ENCODE results near the gene CAMK2D.

The CAMK2D gene

DNA sequence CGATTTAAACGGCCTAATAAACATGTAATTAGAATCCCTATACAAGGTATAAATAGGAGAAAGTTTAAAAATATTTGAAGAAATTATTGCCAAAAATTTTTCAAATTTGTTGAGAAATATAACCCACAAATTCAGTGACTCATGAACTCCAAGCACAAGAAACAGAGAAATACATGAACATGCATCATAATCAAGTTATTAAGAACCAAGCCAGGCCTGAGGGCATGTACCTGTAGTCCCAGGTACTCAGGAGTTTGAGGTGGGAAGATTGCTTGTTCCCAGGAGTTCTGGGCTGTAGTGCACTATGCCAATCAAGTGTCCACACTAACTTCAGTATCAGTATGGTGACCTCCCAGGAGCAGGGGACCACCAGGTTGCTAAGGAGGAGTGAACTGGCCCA lies 341.9 kb downstream of the CAMK2D start:
- peak; percentile 54 for DNase-seq (ENCODE audit: low read depth)
- H3K4me3 ChIP-seq (ENCODE audit: low read length) = no peak overlapping the region
- TF ChIP-seq, protein P1, sequence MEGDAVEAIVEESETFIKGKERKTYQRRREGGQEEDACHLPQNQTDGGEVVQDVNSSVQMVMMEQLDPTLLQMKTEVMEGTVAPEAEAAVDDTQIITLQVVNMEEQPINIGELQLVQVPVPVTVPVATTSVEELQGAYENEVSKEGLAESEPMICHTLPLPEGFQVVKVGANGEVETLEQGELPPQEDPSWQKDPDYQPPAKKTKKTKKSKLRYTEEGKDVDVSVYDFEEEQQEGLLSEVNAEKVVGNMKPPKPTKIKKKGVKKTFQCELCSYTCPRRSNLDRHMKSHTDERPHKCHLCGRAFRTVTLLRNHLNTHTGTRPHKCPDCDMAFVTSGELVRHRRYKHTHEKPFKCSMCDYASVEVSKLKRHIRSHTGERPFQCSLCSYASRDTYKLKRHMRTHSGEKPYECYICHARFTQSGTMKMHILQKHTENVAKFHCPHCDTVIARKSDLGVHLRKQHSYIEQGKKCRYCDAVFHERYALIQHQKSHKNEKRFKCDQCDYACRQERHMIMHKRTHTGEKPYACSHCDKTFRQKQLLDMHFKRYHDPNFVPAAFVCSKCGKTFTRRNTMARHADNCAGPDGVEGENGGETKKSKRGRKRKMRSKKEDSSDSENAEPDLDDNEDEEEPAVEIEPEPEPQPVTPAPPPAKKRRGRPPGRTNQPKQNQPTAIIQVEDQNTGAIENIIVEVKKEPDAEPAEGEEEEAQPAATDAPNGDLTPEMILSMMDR (IDR thresholded peaks at IDR 0.05; ENCODE audit: insufficient read depth, low read depth, low read length, missing control alignments) = no peak

DNA sequence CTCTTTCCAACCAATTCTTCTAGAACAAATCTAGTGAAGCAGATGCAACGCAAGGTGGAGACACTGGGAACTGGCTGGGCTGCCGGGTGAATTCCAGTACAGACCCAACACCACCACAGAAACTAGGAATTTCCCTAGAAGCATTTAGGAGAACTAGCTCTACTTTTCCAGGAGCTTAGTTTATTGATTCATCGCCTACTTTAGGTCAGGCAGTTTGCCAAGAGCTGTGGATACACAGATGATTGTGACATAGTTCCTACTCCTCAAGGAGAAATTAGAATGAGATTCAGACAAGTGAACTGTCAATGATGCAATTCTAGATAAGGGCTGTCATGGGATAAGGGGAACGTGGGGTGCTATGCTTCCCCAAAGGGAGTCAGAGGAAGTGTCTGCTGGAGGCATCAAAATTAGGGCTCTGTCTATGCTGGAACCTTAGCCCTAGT lies 350.0 kb downstream of the CAMK2D start:
- DNase-seq (ENCODE audit: low read depth) = peak; percentile 94
- TF ChIP-seq, protein P1 (IDR thresholded peaks at IDR 0.05; ENCODE audit: insufficient read depth, low read depth, low read length, missing control alignments) = peak; percentile 7
- H3K4me3 ChIP-seq (ENCODE audit: low read length) = no peak overlapping the region

DNA sequence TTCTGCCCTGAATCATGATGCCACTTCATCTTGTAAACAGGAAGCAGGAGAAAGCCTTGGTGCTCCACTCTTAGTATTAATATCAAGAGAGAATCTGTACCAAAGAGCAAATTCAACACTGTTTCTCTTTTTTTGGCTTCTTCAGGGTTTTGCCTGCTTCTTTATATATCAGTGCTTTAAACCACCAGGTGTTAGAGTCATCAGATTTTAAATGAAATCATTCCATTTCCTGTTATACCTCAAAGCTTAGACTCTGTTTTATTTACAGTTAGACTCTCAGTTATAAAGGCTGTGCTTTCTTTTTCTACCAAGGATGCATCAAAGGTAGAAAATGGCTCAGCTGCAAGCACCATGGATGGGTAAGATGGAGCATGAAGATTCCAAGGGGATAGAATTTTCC lies 350.9 kb downstream of the CAMK2D start:
- TF ChIP-seq, protein P1 (IDR thresholded peaks at IDR 0.05; ENCODE audit: insufficient read depth, low read depth, low read length, missing control alignments) = no peak
- no peak overlapping the region for H3K4me3 ChIP-seq (ENCODE audit: low read length)
- DNase-seq (ENCODE audit: low read depth) = no peak

DNA sequence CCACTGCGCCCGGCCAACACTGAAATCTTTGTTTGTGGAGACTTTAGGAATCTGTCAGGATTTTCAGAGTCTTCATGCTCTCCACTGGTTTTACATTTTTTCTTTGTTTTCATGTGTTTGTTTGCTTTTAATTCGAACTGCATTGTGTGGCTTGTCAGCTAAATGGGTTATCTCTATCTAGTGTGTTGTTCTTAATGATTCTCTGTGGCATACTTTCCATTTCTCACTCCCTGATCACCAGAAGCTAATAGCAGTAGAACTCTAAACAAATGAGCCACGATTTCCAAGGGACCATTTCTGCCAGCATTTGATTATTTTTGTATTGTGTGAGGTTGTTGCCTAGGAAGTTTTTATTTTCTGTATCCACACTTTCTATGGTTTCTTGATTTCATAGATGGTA lies 352.4 kb downstream of the CAMK2D start:
- H3K4me3 ChIP-seq (ENCODE audit: low read length) = no peak overlapping the region
- TF ChIP-seq, protein P1 (IDR thresholded peaks at IDR 0.05; ENCODE audit: insufficient read depth, low read depth, low read length, missing control alignments) = no peak
- DNase-seq (ENCODE audit: low read depth) = no peak

DNA sequence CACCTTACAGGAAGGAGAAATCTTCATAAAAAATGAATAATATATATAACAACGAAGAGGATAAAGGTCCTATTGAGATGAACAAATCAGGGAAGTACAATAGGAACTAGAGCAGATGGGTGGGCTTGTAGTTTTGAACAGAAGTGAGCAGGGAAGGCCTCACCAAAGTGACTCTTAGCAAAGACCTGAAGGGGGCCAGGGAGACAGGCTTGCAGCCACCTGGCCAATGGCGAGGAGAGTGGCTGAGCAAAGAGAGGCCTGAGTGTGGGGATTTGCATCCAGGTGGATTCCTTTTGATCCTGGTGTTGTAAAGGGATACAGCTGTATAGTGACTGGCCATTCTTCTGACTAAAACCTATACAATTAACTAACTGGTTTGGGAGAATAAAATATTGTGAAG lies 354.1 kb downstream of the CAMK2D start:
- H3K4me3 ChIP-seq (ENCODE audit: low read length) = no peak overlapping the region
- TF ChIP-seq, protein P1 (IDR thresholded peaks at IDR 0.05; ENCODE audit: insufficient read depth, low read depth, low read length, missing control alignments) = no peak
- DNase-seq (ENCODE audit: low read depth) = no peak

DNA sequence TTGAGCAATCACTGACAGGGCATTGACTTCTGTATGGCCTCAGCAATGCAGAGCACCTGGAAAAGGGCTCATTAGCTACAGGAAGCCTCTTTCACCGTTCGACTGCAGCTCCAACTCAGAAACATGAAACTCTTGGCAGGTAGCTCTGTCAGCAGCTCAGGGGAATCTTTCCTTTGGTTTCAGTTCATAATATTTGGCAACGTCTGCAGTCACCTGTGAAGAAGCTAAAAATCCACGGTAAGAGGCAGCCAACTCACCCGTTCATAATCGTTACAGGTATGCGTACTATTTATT lies 354.9 kb downstream of the CAMK2D start:
- no peak overlapping the region for H3K4me3 ChIP-seq (ENCODE audit: low read length)
- TF ChIP-seq, protein P1 (IDR thresholded peaks at IDR 0.05; ENCODE audit: insufficient read depth, low read depth, low read length, missing control alignments) = no peak
- peak; percentile 47 for DNase-seq (ENCODE audit: low read depth)

DNA sequence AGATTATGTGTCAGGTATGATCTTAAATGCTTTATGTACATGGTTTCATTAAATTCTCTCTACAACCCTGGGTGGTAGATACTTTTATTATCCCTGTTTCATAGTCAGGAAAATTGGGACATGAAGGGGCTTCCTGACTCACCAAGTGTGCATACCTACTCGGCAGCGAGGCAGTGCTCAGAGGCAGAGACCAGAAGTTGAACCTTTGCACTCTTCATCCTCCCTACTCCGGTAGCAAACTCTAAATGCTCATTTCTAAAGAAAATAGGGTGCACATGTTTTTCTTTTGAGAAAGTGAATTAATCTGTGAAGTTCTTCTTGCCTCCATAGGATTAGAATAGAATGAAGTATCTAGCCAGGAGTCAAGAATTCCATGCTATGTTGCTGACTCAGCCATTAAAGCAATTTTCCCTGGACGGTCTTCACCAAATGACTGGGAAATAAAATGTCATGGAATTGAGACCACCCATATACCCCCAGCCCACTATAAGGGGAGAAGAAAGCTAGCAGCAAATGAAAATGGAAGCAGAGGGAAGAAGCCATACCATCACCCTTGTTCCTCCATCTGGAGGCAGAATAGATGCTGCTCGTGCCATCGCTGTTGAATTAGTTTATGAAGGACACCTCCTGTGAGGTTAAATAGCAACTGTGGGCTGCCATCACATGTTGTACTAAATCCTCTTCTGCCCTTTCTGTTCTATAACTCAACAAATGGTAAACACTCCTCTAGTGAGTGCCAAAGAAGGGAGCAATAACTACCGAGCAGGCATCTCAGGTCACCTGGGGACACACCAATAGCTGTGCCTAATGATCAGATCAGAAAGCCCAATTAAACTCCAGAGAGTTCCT lies 355.4 kb downstream of the CAMK2D start:
- TF ChIP-seq, protein P1 (IDR thresholded peaks at IDR 0.05; ENCODE audit: insufficient read depth, low read depth, low read length, missing control alignments) = no peak
- no peak for DNase-seq (ENCODE audit: low read depth)
- no peak overlapping the region for H3K4me3 ChIP-seq (ENCODE audit: low read length)

Data from epithelial cell of esophagus (primary cell).